Measurements from ENCODE around the gene PIAS1. TPM values are rescaled to one million over a fixed set of nuclear protein-coding genes. Genes with fewer than 3 reads are reported as not detected.

PIAS1 gene
- total RNA-seq, 1 donor from 2014 or later = 13.2 TPM

DNA sequence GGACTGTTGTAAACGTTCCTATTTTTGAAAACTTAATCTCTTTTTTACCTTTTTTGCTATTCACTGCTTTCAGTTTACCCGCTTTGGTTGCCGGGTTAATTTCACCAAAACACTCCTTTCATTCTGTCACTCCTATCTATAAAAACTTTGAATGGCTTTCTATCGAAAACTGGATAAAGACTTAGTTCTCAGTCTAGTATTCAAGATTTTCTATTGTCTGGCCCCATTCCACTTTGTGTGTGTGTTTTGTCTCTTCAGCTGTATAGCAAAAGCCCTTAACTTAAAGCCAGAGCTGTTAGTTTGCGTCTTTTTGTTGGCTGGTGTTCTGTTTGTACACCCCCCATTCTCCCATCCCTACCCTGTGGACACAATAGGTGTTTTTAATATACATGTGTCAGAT is 7.5 kb downstream of the PIAS1 start:
- no peak for ATAC-seq
- DNase-seq (ENCODE audit: low spot score) = no peak

DNA sequence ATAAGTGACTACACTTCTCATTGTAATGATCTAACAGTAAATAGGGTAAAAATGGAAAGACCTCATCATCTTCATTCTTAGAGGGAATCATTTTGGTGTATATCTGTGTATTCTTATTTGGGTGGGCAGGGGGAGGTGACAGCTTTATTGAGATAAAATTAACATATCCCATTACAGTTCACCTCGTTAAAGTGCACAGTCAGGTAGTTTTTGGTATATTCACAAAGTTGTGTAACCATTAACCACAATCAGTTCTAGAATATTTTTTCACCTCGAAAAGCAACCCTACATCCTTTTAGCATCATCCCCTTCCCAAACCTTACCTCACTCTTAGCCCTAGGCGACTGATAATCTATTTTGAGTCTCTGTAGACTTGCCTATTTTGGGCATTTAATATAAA is 8.1 kb downstream of the PIAS1 start:
- no peak for ATAC-seq
- DNase-seq (ENCODE audit: low spot score) = no peak

DNA sequence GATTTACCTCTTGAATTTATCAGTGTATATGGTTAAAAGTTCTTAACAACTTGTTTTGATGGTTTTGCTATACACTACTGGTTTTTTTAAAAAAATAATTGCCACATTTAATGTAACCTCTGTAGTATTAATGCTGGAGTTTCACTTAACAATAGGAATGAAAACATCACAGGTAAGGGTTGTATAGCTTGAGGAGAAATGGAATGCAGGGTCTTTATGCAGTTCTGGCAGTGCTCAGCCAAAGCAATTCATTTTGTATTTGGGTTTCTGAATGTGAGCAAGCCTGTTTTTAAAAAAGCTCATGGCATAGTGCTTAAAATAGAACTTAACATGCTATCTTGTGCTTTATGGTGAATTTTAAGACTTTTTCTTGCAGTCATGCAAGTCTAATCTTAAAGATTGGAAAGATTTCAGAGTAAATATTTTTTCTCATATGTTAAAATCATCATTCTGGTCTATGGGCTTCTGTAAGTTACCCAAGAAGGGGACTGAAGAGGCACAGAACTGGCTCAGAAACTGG is 8.9 kb downstream of the PIAS1 start:
- no peak for ATAC-seq

DNA sequence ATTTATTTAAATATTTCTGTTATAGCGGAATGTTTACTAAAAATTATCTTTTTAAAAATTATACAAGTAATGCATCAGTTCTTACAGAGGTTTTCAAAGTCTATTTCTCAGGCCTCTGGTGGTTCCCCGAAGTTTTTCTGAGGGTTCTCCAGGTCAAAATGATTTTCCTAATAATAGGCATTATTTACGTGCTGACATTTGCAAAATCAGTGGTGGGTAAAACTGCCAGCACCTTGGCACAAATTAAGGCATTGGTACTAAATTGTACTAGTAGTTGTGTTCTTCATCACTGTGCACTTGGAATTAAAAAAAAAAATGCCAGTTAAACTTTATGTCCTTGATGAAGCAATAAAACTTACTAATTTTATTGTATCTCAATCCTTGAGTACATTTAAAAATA is 9.5 kb downstream of the PIAS1 start:
- ATAC-seq = no peak
- no peak for DNase-seq (ENCODE audit: low spot score)

More for the DNA sequence above, 8.9 kb downstream of the PIAS1 start:
- DNase-seq (ENCODE audit: low spot score) = no peak

DNA sequence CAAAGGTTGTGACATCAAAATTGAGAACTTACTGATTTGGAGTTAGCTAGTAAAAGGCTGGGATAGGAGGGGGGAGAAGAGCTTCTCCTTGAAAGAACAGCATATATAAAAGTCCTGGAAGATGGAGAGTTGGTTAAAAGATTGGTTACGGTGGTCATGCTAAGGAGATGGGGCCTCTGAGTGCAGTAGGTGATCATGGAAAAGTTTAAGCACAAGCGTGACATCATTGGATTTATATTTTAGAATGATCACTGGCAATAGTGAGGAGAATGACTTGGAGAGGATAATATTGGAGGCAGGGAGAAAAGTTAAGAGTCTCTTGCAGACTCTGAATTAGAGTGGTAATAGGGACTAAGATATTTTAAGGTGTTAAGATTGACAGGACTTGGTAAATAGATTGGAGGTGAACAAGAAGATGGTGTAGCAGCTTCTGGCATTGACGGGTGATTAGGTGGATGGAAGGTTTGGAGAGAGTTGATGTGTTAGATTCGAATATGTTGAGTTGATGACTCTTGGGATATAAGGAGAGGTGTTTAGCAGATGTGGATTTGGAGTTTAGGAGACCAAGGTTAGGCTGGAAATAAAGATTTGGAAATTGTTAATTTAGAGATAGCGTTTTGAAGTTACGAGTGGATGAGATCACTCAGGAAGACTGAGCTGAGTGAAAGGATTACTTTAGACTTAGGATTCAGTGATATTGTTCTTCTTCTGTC is 19.6 kb downstream of the PIAS1 start:
- DNase-seq (ENCODE audit: low spot score) (no peak), ATAC-seq (no peak)

DNA sequence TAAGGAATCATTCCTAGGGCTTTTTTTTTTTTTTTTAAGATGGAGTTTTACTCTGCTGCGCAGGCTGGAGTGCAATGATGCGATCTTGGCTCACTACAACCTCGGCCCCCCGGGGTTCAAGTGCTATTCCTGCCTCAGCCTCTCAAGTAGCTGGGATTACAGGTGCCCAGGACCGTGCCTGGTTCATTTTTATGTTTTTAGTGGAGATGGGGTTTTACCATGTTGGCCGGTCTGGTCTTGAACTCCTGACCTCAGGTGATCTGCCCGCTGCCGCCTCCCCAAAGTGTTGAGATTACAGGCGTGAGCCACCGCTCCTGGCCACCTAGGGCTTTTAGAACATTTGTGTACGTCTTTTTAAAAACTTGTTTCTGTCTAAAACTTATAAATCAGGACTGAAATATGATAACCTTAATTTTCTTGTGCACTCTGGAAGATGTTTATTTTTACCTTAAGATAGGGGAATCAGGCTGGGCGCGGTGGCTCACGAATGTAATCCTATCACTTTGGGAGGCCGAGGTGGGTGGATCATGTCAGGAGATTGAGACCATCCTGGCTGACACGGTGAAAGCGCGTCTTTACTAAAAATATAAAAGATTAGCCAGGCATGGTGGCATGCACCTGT is 21.8 kb downstream of the PIAS1 start:
- ATAC-seq = no peak
- DNase-seq (ENCODE audit: low spot score) = no peak

DNA sequence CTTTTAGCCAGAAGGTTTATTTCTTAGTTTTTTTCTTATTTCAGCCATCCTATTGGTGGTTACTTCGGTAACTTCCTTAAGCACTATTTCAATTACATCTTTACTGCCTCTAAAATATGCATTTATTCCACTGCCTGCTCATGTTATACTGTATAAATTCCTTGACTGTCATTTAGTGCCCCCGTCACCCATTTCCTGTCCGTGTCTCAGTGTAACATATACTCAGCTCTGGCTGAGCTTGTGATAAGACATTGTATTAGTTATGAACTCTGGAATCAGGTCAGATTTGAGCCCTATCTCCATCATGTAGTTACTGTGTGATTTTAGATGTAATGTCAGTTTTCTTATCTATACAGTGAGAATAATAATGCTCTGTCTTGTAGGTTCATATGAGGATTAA is 24.2 kb downstream of the PIAS1 start:
- DNase-seq (ENCODE audit: low spot score) = no peak
- ATAC-seq = peak; percentile 19

DNA sequence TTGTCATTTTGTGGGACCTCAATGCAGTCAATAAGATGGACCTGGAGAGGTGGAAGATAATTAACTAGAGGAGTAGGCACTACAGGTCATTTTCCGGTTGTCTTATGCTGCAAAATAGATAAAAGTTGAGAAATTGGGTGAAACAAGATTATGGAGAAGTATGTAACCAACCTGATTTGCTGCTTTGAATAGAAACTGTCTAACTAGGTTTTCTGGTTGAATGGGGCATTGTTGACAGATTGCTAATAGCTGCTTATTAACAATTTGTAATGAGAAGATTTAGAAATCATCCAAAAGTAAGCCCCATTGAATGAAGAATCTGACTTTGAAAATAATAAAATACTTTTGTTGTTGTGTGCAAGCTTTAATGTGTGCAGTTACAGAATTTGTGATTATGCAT is 26.2 kb downstream of the PIAS1 start:
- DNase-seq (ENCODE audit: low spot score) = no peak
- no peak for ATAC-seq

DNA sequence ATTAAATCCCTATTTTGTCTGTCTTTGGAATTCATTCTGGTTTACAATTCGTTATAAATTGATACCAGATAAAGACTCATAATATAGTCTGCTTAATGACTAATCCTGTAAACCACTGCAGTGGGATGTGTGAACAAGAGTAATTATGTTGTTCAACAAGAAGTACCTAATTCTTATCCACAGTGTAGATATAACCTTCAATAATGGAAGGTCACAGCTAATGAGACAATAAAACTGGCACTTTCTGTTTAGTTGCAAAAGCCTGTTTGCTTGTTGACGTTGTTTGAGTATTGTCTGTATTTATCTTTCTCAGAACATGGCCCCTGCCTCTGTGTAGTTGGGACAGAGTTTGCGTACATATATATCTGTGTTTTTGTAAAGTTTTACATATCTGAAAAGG is 26.7 kb downstream of the PIAS1 start:
- DNase-seq (ENCODE audit: low spot score) = no peak
- ATAC-seq = peak; percentile 37

DNA sequence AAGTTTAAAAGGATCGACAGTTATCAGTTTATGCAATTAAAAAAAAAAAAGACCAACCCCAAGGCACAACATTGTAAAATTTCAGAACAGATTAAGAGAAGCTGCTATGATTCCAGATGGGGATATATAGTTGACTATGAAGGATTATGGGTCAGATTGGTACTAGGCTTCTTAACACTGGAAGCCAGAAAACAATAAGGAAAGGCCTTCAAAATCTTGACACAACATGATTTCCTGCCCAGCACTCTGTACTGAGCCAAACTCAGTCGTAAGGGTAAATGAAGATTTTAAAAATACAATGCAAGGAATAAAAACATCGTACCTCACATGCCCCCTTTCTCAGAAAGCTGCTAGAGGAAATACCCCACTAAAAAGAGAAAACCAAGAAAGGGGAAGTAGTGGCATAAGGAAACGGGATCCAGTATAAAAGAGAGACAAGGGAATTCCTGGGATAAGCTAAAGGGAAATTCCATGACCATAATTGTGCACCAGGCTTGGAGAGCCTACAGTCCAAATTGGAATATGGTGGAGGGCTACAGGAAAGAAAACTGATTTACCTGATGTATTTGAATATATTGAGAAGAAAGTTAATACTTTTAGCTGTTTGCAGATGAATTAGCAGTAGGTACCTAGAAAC is 27.9 kb downstream of the PIAS1 start:
- ATAC-seq (no peak), DNase-seq (ENCODE audit: low spot score) (no peak)

DNA sequence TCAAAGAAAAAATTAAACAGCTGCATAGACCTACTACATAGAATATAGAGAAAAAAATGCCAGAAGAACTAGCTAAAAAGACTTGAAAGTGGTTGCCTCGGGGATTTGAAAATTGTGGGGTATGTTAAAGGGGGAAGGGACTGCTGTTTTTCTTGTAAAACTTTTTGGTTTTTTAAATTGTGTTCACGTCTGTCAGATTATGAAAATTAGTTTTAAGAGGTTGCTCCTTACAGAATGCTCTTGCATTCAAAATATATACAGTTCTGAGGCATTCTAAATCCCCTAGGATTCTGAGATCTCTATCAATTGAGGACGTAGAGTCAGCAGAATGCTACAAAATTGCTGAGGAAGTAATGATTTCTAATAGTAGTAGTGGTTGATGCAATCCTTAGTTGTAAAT is 28.6 kb downstream of the PIAS1 start:
- DNase-seq (ENCODE audit: low spot score) = no peak
- ATAC-seq = peak; percentile 31

DNA sequence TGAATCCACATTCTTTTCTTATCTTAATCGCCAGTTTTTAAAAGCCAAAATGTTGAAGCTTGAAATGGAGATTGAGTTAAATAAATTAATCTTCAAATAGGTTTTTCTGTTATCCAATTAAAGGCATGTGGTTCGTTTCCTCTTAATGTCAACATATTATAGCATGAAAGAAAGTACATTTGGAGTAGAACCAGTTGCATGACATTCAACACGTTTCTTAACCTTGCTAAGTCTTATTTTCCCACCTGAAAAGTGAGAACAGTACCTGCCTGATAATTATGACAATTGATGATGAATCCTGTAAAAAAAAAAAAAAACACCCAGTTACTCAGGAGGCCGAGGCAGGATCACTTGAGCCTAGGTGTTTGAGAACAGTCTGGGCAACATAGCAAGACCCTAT is 29.3 kb downstream of the PIAS1 start:
- no peak for ATAC-seq

DNA sequence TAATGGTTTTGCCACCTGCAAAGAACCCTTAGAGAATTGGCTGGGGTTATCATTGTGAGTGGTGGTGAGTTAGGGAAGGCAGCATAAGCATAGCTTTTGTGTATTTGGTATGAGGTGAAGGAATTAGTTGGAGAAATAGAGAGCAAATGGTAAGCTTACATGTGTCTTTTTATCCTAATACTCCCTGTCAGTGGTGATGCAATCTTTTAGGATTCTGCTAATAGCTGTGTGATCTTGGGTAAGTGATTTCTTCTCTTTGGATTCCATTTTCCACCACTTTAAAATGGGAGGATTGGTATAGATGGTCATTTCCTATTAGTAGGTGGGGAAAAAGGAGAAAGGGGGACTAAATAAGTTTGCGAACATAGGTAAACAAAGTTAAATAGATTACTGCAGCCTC is 30.9 kb downstream of the PIAS1 start:
- DNase-seq (ENCODE audit: low spot score) (no peak), ATAC-seq (no peak)

More for the DNA sequence above, 29.3 kb downstream of the PIAS1 start:
- DNase-seq (ENCODE audit: low spot score) = no peak

DNA sequence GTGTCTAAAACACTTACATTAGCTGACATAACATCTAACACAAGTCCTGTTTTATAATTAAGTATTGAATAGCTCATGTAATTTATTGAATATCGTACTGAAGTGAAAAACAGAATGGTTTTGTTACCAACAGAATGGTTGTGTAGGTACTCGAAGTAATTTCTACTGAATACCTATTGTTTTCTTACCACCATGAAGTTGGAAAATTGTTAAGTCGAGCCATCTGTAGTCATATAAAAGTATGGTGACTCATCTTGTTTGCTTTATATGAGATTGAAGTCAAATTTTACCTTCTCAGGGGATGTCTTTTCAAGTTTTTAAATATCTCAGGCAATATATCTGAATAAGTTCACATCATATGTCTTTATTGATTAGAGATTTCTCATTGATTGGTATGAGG is 37.6 kb downstream of the PIAS1 start:
- DNase-seq (ENCODE audit: low spot score) (no peak), ATAC-seq (no peak)

DNA sequence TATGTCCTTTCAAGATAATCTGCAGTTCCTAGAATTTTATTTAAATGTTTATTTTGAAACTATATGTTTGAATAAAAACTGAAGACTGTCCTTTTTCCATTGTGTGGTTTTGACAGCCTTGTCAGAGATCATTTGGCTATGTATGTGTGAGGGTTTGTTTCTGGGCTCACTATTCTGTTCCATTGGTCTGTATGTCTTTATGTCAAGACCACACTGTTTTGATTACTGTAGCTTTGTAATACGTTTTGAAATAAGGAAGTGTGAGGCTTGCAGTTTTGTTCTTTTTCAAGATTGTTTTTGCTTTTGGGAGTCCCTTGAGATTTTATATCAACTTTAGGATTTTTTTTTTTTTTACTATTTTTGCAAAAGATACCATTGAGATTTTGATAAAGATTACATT is 42.0 kb downstream of the PIAS1 start:
- DNase-seq (ENCODE audit: low spot score) (no peak), ATAC-seq (no peak)

DNA sequence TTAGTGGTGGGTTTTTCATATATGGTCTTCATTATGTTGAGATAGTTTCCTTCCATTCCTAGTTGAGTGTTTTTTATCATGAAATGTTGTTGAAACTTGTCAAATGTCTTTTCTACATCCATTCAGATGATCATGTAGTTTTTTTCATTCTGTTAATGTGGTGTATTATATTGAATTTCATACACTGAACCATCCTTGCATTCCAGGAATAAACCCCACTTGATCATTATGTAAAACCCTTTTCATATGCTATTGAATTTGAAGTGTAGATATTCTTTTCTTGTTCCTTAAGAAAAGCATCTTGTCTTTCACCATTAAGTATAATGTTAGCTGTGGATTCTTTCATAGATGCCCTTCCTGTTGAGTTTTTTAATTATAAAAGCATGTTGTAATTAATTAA is 42.9 kb downstream of the PIAS1 start:
- no peak for ATAC-seq
- no peak for DNase-seq (ENCODE audit: low spot score)

DNA sequence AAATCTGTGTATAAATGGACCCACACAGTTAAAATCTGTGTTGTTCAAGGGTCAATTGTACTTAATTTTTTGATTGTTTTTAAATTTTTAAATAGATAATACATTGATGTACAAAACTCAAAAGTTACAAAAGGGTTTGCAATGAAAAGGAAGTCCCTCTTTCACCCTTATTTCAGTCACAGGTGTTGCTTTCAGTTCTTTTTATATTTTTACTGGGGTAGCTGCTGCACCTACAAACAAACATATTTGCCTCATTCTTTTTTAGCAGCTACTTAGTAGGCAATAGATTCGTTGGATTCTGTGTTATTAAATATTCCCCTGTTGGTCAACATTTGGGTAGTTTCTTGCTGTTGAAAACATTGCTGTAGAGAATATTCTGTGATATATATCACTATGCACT is 44.4 kb downstream of the PIAS1 start:
- no peak for DNase-seq (ENCODE audit: low spot score)
- no peak for ATAC-seq

DNA sequence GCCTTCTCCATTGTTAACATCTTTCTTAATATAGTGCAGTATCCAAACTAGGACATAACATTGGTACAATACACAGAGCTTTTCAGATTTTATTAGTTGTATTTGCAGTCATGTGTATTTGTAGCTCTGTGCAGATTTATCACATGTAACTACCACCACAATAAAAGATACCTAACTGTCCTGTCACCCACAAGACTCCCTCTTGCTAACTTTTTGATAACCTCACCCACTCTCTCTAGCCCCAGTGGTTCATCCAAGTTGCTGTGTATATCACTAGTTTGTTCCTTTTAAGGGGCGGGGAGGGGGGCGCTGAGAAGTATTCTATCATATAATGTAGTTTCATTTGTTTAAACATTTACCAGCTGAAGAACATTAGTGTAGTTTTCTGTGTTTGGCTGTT is 46.1 kb downstream of the PIAS1 start:
- DNase-seq (ENCODE audit: low spot score) (no peak), ATAC-seq (no peak)

DNA sequence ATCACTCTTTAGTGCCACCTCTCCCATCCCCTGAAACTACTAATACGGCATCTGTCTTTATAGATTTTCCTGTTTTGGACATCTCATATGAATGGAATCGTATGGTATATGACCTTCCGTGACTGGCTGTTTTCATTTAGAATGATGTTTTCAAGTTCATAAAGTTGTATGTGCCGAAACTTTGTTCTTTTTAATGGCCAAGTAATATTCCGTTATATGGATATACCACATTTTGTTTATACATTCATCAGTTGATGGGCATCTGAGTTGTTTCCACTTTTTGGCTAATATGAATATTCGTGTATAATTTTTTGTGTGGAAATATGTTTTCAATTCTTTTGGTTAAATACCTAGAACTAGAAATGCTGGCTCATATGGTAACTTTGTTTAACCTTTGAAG is 49.5 kb downstream of the PIAS1 start:
- ATAC-seq (no peak), DNase-seq (ENCODE audit: low spot score) (no peak)

DNA sequence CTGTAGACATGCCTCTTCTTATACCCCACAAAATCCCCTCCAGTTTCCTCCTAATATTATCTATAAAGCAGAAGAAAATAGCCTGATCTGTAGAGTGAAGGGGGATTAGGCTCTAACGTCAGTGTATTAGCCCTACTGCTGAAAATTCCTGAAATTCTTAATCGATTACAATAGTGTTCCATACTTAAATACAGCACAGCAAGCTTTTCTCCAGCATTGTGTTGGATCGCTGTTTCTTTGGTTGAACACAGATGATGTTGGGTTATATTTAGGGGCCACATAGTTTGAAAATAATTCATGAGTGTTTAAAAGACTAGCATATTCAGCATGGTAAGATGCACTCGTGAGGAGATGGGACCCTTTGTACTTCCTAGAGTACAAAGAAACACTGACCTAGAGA is 52.5 kb downstream of the PIAS1 start:
- ATAC-seq (no peak), DNase-seq (ENCODE audit: low spot score) (no peak)

DNA sequence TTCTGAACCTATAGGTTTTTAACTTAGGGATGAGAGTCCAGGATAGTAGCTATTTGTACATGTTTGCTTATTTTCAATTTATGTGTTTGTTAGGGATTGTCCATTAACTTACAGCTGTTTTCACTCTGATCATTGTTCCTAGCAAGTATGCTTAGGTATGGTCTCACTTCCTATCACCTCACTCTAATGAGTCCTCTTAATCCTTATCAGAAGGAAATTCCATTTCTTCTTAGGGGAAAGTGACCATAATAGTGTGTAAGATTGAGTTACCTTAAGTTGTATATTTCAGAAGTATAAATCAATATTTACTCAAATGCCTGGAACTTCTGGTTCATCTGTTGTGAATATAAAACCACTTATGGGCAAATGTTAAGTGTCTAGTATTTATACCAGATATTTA is 53.0 kb downstream of the PIAS1 start:
- DNase-seq (ENCODE audit: low spot score) (no peak), ATAC-seq (no peak)

DNA sequence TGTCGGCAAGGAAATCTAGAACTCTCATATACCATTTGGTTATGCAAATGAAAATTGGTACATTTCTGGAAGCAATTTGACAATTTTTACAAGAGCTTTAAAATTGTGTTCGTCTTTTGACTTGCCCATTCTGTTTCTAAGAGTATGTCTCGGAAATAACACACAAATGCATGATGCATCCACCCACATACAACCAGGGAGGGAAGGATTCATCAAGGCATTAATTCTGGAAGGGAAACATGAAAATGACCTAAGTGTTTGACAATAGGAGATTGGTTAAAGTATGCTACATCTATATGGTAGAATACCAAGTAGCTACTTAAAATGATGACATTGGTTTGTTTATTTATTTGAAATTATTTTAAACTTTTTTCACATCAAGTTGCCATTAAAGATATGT is 58.6 kb downstream of the PIAS1 start:
- DNase-seq (ENCODE audit: low spot score) (no peak), ATAC-seq (no peak)

All from left lobe of liver (tissue), 2 donors.